WTC11 (cell line): ENCODE results near the gene ARIH1. TPM values are rescaled to one million over a fixed set of nuclear protein-coding genes. Genes with fewer than 3 reads are reported as not detected.

Experiments used
- ATAC-seq: fragments of 200-7000 bp; cut with Tn5 transposase; 2 replicates; pipeline ENCODE4 v1.10.0; 2021; ENCODE audit warnings: mild to moderate bottlenecking, moderate library complexity
- CTCF ChIA-PET: fragments of 300-600 bp; sonication (Branson Sonifier 250); formaldehyde crosslinking; loops from one replicate; lab custom pipeline; 2021; ENCODE audit warnings: antibody characterized with exemption; lab: Charles Lee
- POLR2A ChIA-PET: fragments of 350-600 bp; sonication (Branson Sonifier 250); formaldehyde crosslinking; loops from one replicate; lab custom pipeline; 2021; ENCODE audit warnings: antibody characterized with exemption; lab: Charles Lee
- DNase-seq: peaks from one replicate; pipeline ENCODE4 v3.0.0; 2021; ENCODE audit warnings: low spot score
- H3K27ac Mint-ChIP-seq: 2 replicates; pipeline ENCODE4 v1.8.0; 2021; ENCODE audit warnings: mixed read lengths
- H3K27me3 Mint-ChIP-seq: 2 replicates; pipeline ENCODE4 v1.8.0; 2021; ENCODE audit warnings: low read depth, mild to moderate bottlenecking, moderate library complexity, mixed read lengths
- H3K36me3 Mint-ChIP-seq: 2 replicates; pipeline ENCODE4 v1.8.0; 2021; ENCODE audit warnings: mixed read lengths
- H3K4me1 Mint-ChIP-seq: 2 replicates; pipeline ENCODE4 v1.8.0; 2022; ENCODE audit warnings: mixed read lengths
- H3K4me3 Mint-ChIP-seq: 2 replicates; pipeline ENCODE4 v1.8.0; 2021; ENCODE audit warnings: mild to moderate bottlenecking, moderate library complexity, mixed read lengths
- H3K9me3 Mint-ChIP-seq: 2 replicates; pipeline ENCODE4 v1.8.0; 2021; ENCODE audit warnings: mixed read lengths
- CREM ChIP-seq: sonication (generic); formaldehyde crosslinking; IDR thresholded peaks from 2 replicates; pipeline ENCODE4 v1.8.1; 2022; ENCODE audit warnings: mild to moderate bottlenecking, missing genetic modification reagents, moderate library complexity
- HMGA2 ChIP-seq: fragments of 250-450 bp; sonication (Bioruptor Pico); IDR thresholded peaks from 2 replicates; pipeline ENCODE4 v1.4.0; 2021; ENCODE audit warnings: mild to moderate bottlenecking, moderate library complexity
- JUN ChIP-seq: sonication (generic); formaldehyde crosslinking; IDR thresholded peaks from 2 replicates; pipeline ENCODE4 v1.8.0; 2023; ENCODE audit warnings: mild to moderate bottlenecking, missing genetic modification reagents
- OVOL2 ChIP-seq: fragments of 250-450 bp; sonication (Bioruptor Pico); IDR thresholded peaks from 2 replicates; pipeline ENCODE4 v1.9.0; 2021; ENCODE audit warnings: mild to moderate bottlenecking, borderline replicate concordance
- SMAD3 ChIP-seq: sonication (generic); formaldehyde crosslinking; IDR thresholded peaks from 2 replicates; pipeline ENCODE4 v1.8.0; 2022; ENCODE audit warnings: missing genetic modification reagents, mild to moderate bottlenecking, borderline replicate concordance
- SP1 ChIP-seq: sonication (generic); formaldehyde crosslinking; conservative IDR thresholded peaks from 2 replicates; pipeline ENCODE4 v1.8.1; 2022; ENCODE audit warnings: missing genetic modification reagents
- TEAD4 ChIP-seq: sonication (generic); formaldehyde crosslinking; IDR thresholded peaks from 2 replicates; pipeline ENCODE4 v1.8.0; 2022; ENCODE audit warnings: mild to moderate bottlenecking, missing genetic modification reagents
- ZNF396 ChIP-seq: fragments of 250-450 bp; sonication (Bioruptor Pico); IDR thresholded peaks from 2 replicates; pipeline ENCODE4 v1.8.0; 2021; ENCODE audit warnings: mild to moderate bottlenecking, moderate library complexity, borderline replicate concordance
- ZNF423 ChIP-seq: fragments of 250-450 bp; sonication (Bioruptor Pico); IDR thresholded peaks from 2 replicates; pipeline ENCODE4 v2.1.2; 2022; ENCODE audit warnings: mild to moderate bottlenecking, moderate library complexity
- total RNA-seq: library from RNA; stranded (reverse); gene quantifications from 3 replicates; pipeline ENCODE4 v1.2.3, GENCODE V29; 2021
- TF ChIP-seq, protein P1 (sequence below): fragments of 250-450 bp; sonication (Bioruptor Pico); IDR thresholded peaks from 2 replicates; pipeline ENCODE4 v1.8.0; 2021; ENCODE audit warnings: mild to moderate bottlenecking
- TF ChIP-seq, protein P2 (sequence below): fragments of 250-450 bp; sonication (Bioruptor Pico); IDR thresholded peaks from 2 replicates; pipeline ENCODE4 v2.1.2; 2022; ENCODE audit warnings: mild to moderate bottlenecking, moderate library complexity
- TF ChIP-seq, protein P3 (sequence below): sonication (generic); formaldehyde crosslinking; IDR thresholded peaks from 2 replicates; pipeline ENCODE4 v1.8.0; 2023; ENCODE audit warnings: missing genetic modification reagents
- TF ChIP-seq, protein P4 (sequence below): sonication (generic); formaldehyde crosslinking; IDR thresholded peaks from 2 replicates; pipeline ENCODE4 v1.8.1; 2022; ENCODE audit warnings: mild to moderate bottlenecking, missing genetic modification reagents, moderate library complexity, borderline replicate concordance
- TF ChIP-seq, protein P5 (sequence below): fragments of 200-600 bp; IDR thresholded peaks from 2 replicates; pipeline ENCODE4 v1.8.0; 2022; ENCODE audit warnings: antibody characterized with exemption
- TF ChIP-seq, protein P6 (sequence below): fragments of 250-450 bp; sonication (Bioruptor Pico); IDR thresholded peaks from 2 replicates; pipeline ENCODE4 v1.9.0; 2021; ENCODE audit warnings: moderate library complexity, mild to moderate bottlenecking, inconsistent platforms, borderline replicate concordance
- TF ChIP-seq, protein P7 (sequence below): sonication (generic); formaldehyde crosslinking; IDR thresholded peaks from 2 replicates; pipeline ENCODE4 v1.8.0; 2023; ENCODE audit warnings: mild to moderate bottlenecking, missing genetic modification reagents
- TF ChIP-seq, protein P8 (sequence below): sonication (generic); formaldehyde crosslinking; IDR thresholded peaks from 2 replicates; pipeline ENCODE4 v1.8.1; 2022; ENCODE audit warnings: mild to moderate bottlenecking, moderate library complexity, missing genetic modification reagents
- TF ChIP-seq, protein P9 (sequence below): fragments of 250-450 bp; sonication (Bioruptor Pico); IDR thresholded peaks from 2 replicates; pipeline ENCODE4 v1.9.0; 2021; ENCODE audit warnings: mild to moderate bottlenecking

Gene ARIH1
- total RNA-seq, 1 experiment from 2014 or later = 198 TPM

DNA sequence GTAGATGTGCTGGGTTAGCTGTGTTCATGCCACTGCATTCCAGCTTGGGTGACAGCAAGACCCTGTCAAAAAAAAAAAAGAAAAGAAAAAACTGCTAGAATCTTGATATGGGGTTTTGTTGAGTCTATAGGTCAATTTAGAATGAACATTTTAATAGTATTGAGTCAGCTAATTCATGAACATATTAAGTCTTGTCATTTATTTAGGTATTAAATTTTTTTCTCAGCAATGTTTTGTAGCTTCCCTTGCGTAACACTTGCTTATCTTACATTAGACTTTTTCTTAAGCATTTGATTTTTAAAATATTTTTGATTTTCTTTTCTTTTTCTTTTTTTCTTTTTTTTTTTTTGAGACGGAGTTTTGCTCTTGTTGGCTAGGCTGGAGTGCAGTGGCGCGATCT, 119.7 kb downstream of the ARIH1 start:
- ATAC-seq (no peak), DNase-seq (no peak)
- Mint-ChIP-seq H3K4me3 (no peak overlapping the region), H3K27ac (no peak overlapping the region), H3K4me1 (no peaks in the 10 kb centered on the region), H3K9me3 (no peaks in the 10 kb centered on the region)
- CTCF ChIA-PET = interaction anchor here (0.5 to 0.8 kb wide), 2 partner anchors 129 to 229 kb away, joined by 3 to 5 read pairs; no protein-coding TSS in a partner anchor
- TF ChIP-seq, protein P1, sequence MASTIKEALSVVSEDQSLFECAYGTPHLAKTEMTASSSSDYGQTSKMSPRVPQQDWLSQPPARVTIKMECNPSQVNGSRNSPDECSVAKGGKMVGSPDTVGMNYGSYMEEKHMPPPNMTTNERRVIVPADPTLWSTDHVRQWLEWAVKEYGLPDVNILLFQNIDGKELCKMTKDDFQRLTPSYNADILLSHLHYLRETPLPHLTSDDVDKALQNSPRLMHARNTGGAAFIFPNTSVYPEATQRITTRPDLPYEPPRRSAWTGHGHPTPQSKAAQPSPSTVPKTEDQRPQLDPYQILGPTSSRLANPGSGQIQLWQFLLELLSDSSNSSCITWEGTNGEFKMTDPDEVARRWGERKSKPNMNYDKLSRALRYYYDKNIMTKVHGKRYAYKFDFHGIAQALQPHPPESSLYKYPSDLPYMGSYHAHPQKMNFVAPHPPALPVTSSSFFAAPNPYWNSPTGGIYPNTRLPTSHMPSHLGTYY (CRISPR knock-in tag) = no peak
- TF ChIP-seq OVOL2 (no peak), ZNF396 (no peak), SP1 (CRISPR knock-in tag) (no peak), SMAD3 (CRISPR knock-in tag) (no peak), CREM (no peak), TEAD4 (CRISPR knock-in tag) (no peak), JUN (CRISPR knock-in tag) (no peak)
- TF ChIP-seq, protein P2, sequence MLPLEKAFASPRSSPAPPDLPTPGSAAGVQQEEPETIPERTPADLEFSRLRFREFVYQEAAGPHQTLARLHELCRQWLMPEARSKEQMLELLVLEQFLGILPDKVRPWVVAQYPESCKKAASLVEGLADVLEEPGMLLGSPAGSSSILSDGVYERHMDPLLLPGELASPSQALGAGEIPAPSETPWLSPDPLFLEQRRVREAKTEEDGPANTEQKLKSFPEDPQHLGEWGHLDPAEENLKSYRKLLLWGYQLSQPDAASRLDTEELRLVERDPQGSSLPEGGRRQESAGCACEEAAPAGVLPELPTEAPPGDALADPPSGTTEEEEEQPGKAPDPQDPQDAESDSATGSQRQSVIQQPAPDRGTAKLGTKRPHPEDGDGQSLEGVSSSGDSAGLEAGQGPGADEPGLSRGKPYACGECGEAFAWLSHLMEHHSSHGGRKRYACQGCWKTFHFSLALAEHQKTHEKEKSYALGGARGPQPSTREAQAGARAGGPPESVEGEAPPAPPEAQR (CRISPR knock-in tag) = no peak
- TF ChIP-seq, protein P3, sequence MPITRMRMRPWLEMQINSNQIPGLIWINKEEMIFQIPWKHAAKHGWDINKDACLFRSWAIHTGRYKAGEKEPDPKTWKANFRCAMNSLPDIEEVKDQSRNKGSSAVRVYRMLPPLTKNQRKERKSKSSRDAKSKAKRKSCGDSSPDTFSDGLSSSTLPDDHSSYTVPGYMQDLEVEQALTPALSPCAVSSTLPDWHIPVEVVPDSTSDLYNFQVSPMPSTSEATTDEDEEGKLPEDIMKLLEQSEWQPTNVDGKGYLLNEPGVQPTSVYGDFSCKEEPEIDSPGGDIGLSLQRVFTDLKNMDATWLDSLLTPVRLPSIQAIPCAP = no peak
- TF ChIP-seq, protein P4, sequence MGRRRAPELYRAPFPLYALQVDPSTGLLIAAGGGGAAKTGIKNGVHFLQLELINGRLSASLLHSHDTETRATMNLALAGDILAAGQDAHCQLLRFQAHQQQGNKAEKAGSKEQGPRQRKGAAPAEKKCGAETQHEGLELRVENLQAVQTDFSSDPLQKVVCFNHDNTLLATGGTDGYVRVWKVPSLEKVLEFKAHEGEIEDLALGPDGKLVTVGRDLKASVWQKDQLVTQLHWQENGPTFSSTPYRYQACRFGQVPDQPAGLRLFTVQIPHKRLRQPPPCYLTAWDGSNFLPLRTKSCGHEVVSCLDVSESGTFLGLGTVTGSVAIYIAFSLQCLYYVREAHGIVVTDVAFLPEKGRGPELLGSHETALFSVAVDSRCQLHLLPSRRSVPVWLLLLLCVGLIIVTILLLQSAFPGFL (CRISPR knock-in tag) = no peak
- TF ChIP-seq, all 79 proteins: peak for 0
- POLR2A ChIA-PET = no interaction called here
- H3K36me3 Mint-ChIP-seq = no peaks in the 10 kb centered on the region
- no peaks in the 10 kb centered on the region for H3K27me3 Mint-ChIP-seq

DNA sequence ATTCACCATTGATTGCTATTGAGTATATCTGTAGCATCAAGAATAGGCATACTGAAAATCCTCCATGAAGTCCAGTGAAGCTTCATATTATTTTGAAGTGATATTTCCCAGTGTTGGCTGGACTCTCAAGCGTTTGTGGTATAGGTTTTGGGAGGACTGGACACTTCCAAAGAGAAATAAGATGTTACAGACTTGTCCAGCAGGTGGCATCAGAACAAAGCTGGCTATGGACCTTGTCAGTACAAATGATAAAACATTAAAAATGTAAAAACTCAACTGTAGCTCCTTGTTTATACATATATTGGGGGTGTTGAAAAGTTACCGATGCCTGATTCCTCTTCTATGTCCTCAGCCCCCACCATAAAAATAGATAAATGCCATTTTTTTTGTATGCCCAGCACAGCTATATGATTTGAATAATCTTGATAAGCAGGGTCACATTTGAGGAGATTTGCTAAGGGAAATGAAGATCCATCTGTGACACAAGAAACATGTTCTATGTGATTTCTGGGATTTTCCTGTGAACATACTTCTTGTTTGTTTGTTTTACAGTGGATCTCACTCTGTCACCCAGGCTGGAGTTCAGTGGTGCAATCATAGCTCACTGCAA, 125.8 kb downstream of the ARIH1 start:
- peaks cover 10% of the 10 kb centered on the region for H3K4me1 Mint-ChIP-seq
- CTCF ChIA-PET = interaction anchor here (0.6 to 4.2 kb wide), 29 partner anchors 10 to 468 kb away, joined by 3 to 79 read pairs (median 4); partner anchors contain the start of gene HEXA
- peak; percentile 32 for ATAC-seq
- H3K27ac Mint-ChIP-seq = no peak overlapping the region
- H3K9me3 Mint-ChIP-seq = no peaks in the 10 kb centered on the region
- TF ChIP-seq, protein P5, sequence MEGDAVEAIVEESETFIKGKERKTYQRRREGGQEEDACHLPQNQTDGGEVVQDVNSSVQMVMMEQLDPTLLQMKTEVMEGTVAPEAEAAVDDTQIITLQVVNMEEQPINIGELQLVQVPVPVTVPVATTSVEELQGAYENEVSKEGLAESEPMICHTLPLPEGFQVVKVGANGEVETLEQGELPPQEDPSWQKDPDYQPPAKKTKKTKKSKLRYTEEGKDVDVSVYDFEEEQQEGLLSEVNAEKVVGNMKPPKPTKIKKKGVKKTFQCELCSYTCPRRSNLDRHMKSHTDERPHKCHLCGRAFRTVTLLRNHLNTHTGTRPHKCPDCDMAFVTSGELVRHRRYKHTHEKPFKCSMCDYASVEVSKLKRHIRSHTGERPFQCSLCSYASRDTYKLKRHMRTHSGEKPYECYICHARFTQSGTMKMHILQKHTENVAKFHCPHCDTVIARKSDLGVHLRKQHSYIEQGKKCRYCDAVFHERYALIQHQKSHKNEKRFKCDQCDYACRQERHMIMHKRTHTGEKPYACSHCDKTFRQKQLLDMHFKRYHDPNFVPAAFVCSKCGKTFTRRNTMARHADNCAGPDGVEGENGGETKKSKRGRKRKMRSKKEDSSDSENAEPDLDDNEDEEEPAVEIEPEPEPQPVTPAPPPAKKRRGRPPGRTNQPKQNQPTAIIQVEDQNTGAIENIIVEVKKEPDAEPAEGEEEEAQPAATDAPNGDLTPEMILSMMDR = 0 out of 2 replicates have a peak, but pooled peaks have one; percentile 29
- TF ChIP-seq, protein P6, sequence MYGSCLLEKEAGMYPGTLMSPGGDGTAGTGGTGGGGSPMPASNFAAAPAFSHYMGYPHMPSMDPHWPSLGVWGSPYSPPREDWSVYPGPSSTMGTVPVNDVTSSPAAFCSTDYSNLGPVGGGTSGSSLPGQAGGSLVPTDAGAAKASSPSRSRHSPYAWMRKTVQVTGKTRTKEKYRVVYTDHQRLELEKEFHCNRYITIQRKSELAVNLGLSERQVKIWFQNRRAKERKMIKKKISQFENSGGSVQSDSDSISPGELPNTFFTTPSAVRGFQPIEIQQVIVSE (CRISPR knock-in tag) = no peak
- TF ChIP-seq, all 79 proteins: peak for 1
- POLR2A ChIA-PET = interaction anchor here (0.6 kb wide), 1 partner anchor 173 kb away, joined by 4 read pairs; no protein-coding TSS in a partner anchor
- no peak overlapping the region for H3K4me3 Mint-ChIP-seq
- DNase-seq = no peak
- H3K36me3 Mint-ChIP-seq = no peaks in the 10 kb centered on the region
- no peaks in the 10 kb centered on the region for H3K27me3 Mint-ChIP-seq

DNA sequence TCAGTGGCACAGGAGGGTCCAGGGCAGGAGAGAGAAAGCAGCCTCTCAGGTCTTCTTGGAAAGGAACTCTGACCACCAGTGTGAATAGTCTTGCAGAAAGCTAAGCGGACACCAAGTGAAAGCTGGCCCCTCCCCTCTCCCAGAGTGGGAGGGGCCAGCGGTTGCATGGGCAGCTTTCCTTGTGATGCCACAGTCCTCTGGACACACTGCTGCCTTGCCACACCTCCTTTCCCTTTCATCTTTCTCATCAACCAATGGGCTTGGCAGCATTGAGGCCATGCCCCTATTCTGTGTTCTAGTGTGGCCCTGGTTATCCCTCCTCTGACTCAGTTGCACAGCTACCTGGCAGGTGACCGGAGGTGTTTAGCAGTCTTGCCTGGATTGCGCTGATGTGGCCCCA, 130.7 kb downstream of the ARIH1 start:
- no peak overlapping the region for H3K4me3 Mint-ChIP-seq
- POLR2A ChIA-PET = interaction anchor here (0.6 to 1.0 kb wide), 2 partner anchors 10 to 108 kb away, joined by 3 to 4 read pairs; no protein-coding TSS in a partner anchor
- CTCF ChIA-PET = interaction anchor here (0.6 to 3.2 kb wide), 6 partner anchors 12 to 636 kb away, joined by 3 to 24 read pairs (median 3); partner anchors contain the start of genes BBS4 and HIGD2B
- peak; percentile 93 for ATAC-seq
- peaks cover 3% of the 10 kb centered on the region; the same call in 1 of the 2 replicates for H3K27me3 Mint-ChIP-seq
- peak; percentile 73 for DNase-seq
- H3K36me3 Mint-ChIP-seq = no peaks in the 10 kb centered on the region
- H3K27ac Mint-ChIP-seq = peak overlapping the region; percentile 60; the same call in 1 of the 2 replicates
- peaks cover 18% of the 10 kb centered on the region for H3K4me1 Mint-ChIP-seq
- H3K9me3 Mint-ChIP-seq = no peaks in the 10 kb centered on the region
- TF ChIP-seq, protein P7, sequence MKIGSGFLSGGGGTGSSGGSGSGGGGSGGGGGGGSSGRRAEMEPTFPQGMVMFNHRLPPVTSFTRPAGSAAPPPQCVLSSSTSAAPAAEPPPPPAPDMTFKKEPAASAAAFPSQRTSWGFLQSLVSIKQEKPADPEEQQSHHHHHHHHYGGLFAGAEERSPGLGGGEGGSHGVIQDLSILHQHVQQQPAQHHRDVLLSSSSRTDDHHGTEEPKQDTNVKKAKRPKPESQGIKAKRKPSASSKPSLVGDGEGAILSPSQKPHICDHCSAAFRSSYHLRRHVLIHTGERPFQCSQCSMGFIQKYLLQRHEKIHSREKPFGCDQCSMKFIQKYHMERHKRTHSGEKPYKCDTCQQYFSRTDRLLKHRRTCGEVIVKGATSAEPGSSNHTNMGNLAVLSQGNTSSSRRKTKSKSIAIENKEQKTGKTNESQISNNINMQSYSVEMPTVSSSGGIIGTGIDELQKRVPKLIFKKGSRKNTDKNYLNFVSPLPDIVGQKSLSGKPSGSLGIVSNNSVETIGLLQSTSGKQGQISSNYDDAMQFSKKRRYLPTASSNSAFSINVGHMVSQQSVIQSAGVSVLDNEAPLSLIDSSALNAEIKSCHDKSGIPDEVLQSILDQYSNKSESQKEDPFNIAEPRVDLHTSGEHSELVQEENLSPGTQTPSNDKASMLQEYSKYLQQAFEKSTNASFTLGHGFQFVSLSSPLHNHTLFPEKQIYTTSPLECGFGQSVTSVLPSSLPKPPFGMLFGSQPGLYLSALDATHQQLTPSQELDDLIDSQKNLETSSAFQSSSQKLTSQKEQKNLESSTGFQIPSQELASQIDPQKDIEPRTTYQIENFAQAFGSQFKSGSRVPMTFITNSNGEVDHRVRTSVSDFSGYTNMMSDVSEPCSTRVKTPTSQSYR (CRISPR knock-in tag) = no peak
- no peak for TF ChIP-seq TEAD4 (CRISPR knock-in tag)
- TF ChIP-seq, protein P8, sequence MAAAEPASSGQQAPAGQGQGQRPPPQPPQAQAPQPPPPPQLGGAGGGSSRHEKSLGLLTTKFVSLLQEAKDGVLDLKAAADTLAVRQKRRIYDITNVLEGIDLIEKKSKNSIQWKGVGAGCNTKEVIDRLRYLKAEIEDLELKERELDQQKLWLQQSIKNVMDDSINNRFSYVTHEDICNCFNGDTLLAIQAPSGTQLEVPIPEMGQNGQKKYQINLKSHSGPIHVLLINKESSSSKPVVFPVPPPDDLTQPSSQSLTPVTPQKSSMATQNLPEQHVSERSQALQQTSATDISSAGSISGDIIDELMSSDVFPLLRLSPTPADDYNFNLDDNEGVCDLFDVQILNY (CRISPR knock-in tag) = no peak
- TF ChIP-seq HMGA2 (CRISPR knock-in tag) = no peak
- TF ChIP-seq, protein P9, sequence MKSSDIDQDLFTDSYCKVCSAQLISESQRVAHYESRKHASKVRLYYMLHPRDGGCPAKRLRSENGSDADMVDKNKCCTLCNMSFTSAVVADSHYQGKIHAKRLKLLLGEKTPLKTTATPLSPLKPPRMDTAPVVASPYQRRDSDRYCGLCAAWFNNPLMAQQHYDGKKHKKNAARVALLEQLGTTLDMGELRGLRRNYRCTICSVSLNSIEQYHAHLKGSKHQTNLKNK (CRISPR knock-in tag) = no peak
- TF ChIP-seq, protein P6 (CRISPR knock-in tag) = no peak
- TF ChIP-seq ZNF423 = no peak
